ENCODE data around the gene B4GAT1. TPM values are rescaled to one million over a fixed set of nuclear protein-coding genes. Genes with fewer than 3 reads are reported as not detected.

Gene B4GAT1
- total and polyA plus RNA-seq, 2 experiments from 2014 or later = 40.8 to 41.5 TPM

GRCh38 chr11:66339686-66340483 is 7.5 kb downstream of the B4GAT1 start:
- H3K4me3 ChIP-seq = no peak overlapping the region
- H3K9me3 ChIP-seq (ENCODE audit: low read depth) = no peaks in the 10 kb centered on the region
- no peaks in the 10 kb centered on the region for H4K20me1 ChIP-seq (ENCODE audit: insufficient read depth, poor library complexity, severe bottlenecking)
- 84% methylated on average over 14 of the region's 14 CpGs for WGBS (ENCODE audit: low lambda C conversion rate, missing lambda C conversion rate)
- peaks cover 25% of the 10 kb centered on the region for H3K4me1 ChIP-seq (ENCODE audit: insufficient read depth)
- no peaks in the 10 kb centered on the region for H3K36me3 ChIP-seq (replicated peaks; ENCODE audit: insufficient read depth, low read depth)
- DNase-seq (ENCODE audit: low spot score) = no peak
- no peak for TF ChIP-seq CTCF (IDR thresholded peaks at IDR 0.05; ENCODE audit: poor library complexity)
- no peak for TF ChIP-seq EZH2 (IDR thresholded peaks at IDR 0.05; ENCODE audit: borderline replicate concordance)
- no peak for TF ChIP-seq EZH2phosphoT487 (IDR thresholded peaks at IDR 0.05; ENCODE audit: low read depth, severe bottlenecking, unreplicated experiment)
- no peak overlapping the region for H2AFZ ChIP-seq
- no peaks in the 10 kb centered on the region for H3K27me3 ChIP-seq
- no peak overlapping the region for H3K4me2 ChIP-seq
- H3K27ac ChIP-seq = no peak overlapping the region
- H3K79me2 ChIP-seq = peaks cover 28% of the 10 kb centered on the region
- H3K9me2 ChIP-seq (replicated peaks; ENCODE audit: insufficient read depth) = no peaks in the 10 kb centered on the region

- Histone ChIP-seq H3K4me2 (no peak overlapping the region), H3K36me3 (replicated peaks; ENCODE audit: insufficient read depth, low read depth) (no peaks in the 10 kb centered on the region), H3K27ac (no peak overlapping the region), H3K9me3 (ENCODE audit: low read depth) (no peaks in the 10 kb centered on the region), H3K9me2 (replicated peaks; ENCODE audit: insufficient read depth) (no peaks in the 10 kb centered on the region), H3K4me3 (no peak overlapping the region), H3K4me1 (ENCODE audit: insufficient read depth) (peaks cover 24% of the 10 kb centered on the region), H3K79me2 (peaks cover 24% of the 10 kb centered on the region), H4K20me1 (ENCODE audit: insufficient read depth, poor library complexity, severe bottlenecking) (no peaks in the 10 kb centered on the region), H3K27me3 (no peaks in the 10 kb centered on the region), H2AFZ (no peak overlapping the region)
- no peak for DNase-seq (ENCODE audit: low spot score)
- no peak for TF ChIP-seq EZH2 (IDR thresholded peaks at IDR 0.05; ENCODE audit: borderline replicate concordance)
- TF ChIP-seq EZH2phosphoT487 (IDR thresholded peaks at IDR 0.05; ENCODE audit: low read depth, severe bottlenecking, unreplicated experiment) = no peak
- TF ChIP-seq CTCF (IDR thresholded peaks at IDR 0.05; ENCODE audit: poor library complexity) = no peak
- whole genome bisulfite sequencing (ENCODE audit: low lambda C conversion rate, missing lambda C conversion rate) = 91% methylated on average over 6 of the region's 6 CpGs
Observed at GRCh38 chr11:66339162-66339675, 8.2 kb downstream of the B4GAT1 start.

- TF ChIP-seq EZH2phosphoT487 (IDR thresholded peaks at IDR 0.05; ENCODE audit: low read depth, severe bottlenecking, unreplicated experiment) = no peak
- TF ChIP-seq CTCF (IDR thresholded peaks at IDR 0.05; ENCODE audit: poor library complexity) = no peak
- TF ChIP-seq EZH2 (IDR thresholded peaks at IDR 0.05; ENCODE audit: borderline replicate concordance) = no peak
- Histone ChIP-seq H4K20me1 (ENCODE audit: insufficient read depth, poor library complexity, severe bottlenecking) (no peaks in the 10 kb centered on the region), H3K36me3 (replicated peaks; ENCODE audit: insufficient read depth, low read depth) (no peaks in the 10 kb centered on the region), H3K79me2 (peaks cover 17% of the 10 kb centered on the region), H3K4me2 (no peak overlapping the region), H3K4me3 (no peak overlapping the region), H2AFZ (no peak overlapping the region), H3K27ac (no peak overlapping the region), H3K27me3 (no peaks in the 10 kb centered on the region), H3K9me3 (ENCODE audit: low read depth) (no peaks in the 10 kb centered on the region), H3K4me1 (ENCODE audit: insufficient read depth) (peaks cover 19% of the 10 kb centered on the region), H3K9me2 (replicated peaks; ENCODE audit: insufficient read depth) (no peaks in the 10 kb centered on the region)
- 92% methylated on average over 16 of the region's 17 CpGs for WGBS (ENCODE audit: low lambda C conversion rate, missing lambda C conversion rate)
- DNase-seq (ENCODE audit: low spot score) = no peak
Observed at GRCh38 chr11:66338276-66339161, 8.9 kb downstream of the B4GAT1 start.
